K562 (cell line): ENCODE measurements around the gene DCP2. TPM values are rescaled to one million over a fixed set of nuclear protein-coding genes. Genes with fewer than 3 reads are reported as not detected.

ENCODE experiments used
- DPF2 ChIP-seq: fragments of 450-650 bp; IDR thresholded peaks from 2 replicates; pipeline ENCODE4 v1.6.1; 2016
- HNRNPK ChIP-seq: fragments of 200-400 bp; formaldehyde crosslinking; IDR thresholded peaks from one replicate; pipeline ENCODE4 v1.6.1; 2018; ENCODE audit warnings: mild to moderate bottlenecking, low read depth, low read length; ENCODE audit not compliant: poor library complexity, severe bottlenecking
- MTA2 ChIP-seq: fragments of 450-650 bp; IDR thresholded peaks from 2 replicates; pipeline ENCODE4 v1.6.1; 2016; ENCODE audit warnings: low read depth
- MYC ChIP-seq, 2 experiments: fragments of 250-450 bp in 1 of 2; sonication (Bioruptor Pico) in 1 of 2; IDR thresholded peaks; 2 replicates each; pipeline versions ENCODE4 v1.5.1 to v1.6.1; 2012 to 2021; ENCODE audit warnings: low read depth in 2 of 2, borderline replicate concordance in 1 of 2, improper control_type of control experiment in 1 of 2, low read length in 1 of 2, mild to moderate bottlenecking in 1 of 2, moderate library complexity in 1 of 2
- PRPF4 ChIP-seq: fragments of 200-400 bp; formaldehyde crosslinking; IDR thresholded peaks from one replicate; pipeline ENCODE4 v1.6.1; 2017; ENCODE audit warnings: low read length, low read depth, mild to moderate bottlenecking; ENCODE audit not compliant: insufficient read depth, poor library complexity, severe bottlenecking
- ZNF551 ChIP-seq: fragments of 250-450 bp; sonication (Bioruptor Pico); IDR thresholded peaks from 2 replicates; pipeline ENCODE4 v1.5.0; 2021; ENCODE audit warnings: mild to moderate bottlenecking, moderate library complexity
- ZSCAN32 ChIP-seq: fragments of 450-650 bp; formaldehyde crosslinking; IDR thresholded peaks from 2 replicates; pipeline ENCODE4 v1.4.0; 2020; ENCODE audit warnings: mild to moderate bottlenecking, moderate library complexity
- polyA plus RNA-seq, 8 experiments: library from polyadenylated mRNA; depleted of rRNA in 4 of 8; stranded (reverse) in 5 of 8; unstranded in 3 of 8; fragments of >200 nt; fragmentation: Nextera tagmentation in 2 of 8; fragmentation: Illumina TruSeq in 1 of 8; extraction: Ambion mirVana in 2 of 8; extraction: Trizol in 1 of 8; gene quantifications; 2 replicates each; pipeline versions ENCODE4 v1.2.1 to v1.2.3, GENCODE V29; 2011 to 2014; ENCODE audit warnings: inconsistent platforms in 1 of 8, missing spikeins in 1 of 8
- total RNA-seq, 7 experiments: library from RNA; depleted of rRNA in 6 of 7; stranded (reverse); fragments of >200 nt in 6 of 7; fragmentation: Illumina TruSeq in 2 of 7; extraction: Trizol in 2 of 7; gene quantifications; 2 replicates each; pipeline versions ENCODE4 v1.2.1 to v1.2.3, GENCODE V29; 2011 to 2021; ENCODE audit warnings: low replicate concordance in 1 of 7
- TF ChIP-seq, protein P1 (sequence below): fragments of 450-650 bp; IDR thresholded peaks from 2 replicates; pipeline ENCODE4 v1.6.1; 2016; ENCODE audit warnings: low read depth
- TF ChIP-seq, protein P2 (sequence below), 2 experiments: fragments of 150-350 bp in 1 of 2; IDR thresholded peaks; 2 replicates each; pipeline ENCODE4 v1.6.1; 2012 to 2016; ENCODE audit warnings: low read depth in 2 of 2, low read length in 2 of 2, mild to moderate bottlenecking in 1 of 2, moderate library complexity in 1 of 2

Gene DCP2
- total and polyA plus RNA-seq, 9 of the 15 experiments (the other 6 are each of a cell fraction or from before 2014, with no cell fraction given), result 25.9 to 109 (median 46.7) TPM

DNA sequence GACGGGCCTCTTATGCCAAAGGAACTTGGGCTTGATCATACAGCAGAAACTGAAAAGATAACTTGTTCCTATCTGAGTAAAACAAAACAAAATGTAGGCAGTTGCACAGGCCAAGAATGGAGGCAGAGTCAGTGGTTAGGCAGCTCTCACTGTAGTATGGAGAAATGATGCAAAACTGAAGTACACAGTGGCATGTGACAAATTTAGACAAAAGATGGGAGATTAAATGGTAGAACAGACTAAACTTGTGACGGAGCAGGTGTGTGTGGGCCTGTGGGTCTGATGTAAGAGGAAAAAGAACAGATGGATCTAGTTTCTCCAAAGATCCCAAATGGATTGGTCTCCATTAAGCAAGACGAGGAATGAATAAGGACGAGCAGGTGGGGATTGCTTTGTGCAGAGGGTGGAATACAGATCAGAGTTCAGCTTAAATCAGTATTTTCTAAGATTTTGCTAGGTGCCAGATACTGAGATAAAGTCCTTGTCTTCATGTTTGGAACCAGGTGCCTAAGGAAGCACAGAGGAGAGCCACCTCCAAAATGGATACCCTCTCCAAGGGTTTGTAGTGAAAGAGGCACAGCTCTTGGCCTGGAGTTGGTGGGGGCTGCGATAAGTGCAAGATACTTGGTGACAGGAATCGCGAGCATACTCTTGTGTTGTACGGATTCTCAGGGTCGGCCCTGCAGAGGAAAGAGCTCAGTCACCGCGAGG lies 722 bp upstream of the DCP2 start (continued):
- TF ChIP-seq, protein P1, sequence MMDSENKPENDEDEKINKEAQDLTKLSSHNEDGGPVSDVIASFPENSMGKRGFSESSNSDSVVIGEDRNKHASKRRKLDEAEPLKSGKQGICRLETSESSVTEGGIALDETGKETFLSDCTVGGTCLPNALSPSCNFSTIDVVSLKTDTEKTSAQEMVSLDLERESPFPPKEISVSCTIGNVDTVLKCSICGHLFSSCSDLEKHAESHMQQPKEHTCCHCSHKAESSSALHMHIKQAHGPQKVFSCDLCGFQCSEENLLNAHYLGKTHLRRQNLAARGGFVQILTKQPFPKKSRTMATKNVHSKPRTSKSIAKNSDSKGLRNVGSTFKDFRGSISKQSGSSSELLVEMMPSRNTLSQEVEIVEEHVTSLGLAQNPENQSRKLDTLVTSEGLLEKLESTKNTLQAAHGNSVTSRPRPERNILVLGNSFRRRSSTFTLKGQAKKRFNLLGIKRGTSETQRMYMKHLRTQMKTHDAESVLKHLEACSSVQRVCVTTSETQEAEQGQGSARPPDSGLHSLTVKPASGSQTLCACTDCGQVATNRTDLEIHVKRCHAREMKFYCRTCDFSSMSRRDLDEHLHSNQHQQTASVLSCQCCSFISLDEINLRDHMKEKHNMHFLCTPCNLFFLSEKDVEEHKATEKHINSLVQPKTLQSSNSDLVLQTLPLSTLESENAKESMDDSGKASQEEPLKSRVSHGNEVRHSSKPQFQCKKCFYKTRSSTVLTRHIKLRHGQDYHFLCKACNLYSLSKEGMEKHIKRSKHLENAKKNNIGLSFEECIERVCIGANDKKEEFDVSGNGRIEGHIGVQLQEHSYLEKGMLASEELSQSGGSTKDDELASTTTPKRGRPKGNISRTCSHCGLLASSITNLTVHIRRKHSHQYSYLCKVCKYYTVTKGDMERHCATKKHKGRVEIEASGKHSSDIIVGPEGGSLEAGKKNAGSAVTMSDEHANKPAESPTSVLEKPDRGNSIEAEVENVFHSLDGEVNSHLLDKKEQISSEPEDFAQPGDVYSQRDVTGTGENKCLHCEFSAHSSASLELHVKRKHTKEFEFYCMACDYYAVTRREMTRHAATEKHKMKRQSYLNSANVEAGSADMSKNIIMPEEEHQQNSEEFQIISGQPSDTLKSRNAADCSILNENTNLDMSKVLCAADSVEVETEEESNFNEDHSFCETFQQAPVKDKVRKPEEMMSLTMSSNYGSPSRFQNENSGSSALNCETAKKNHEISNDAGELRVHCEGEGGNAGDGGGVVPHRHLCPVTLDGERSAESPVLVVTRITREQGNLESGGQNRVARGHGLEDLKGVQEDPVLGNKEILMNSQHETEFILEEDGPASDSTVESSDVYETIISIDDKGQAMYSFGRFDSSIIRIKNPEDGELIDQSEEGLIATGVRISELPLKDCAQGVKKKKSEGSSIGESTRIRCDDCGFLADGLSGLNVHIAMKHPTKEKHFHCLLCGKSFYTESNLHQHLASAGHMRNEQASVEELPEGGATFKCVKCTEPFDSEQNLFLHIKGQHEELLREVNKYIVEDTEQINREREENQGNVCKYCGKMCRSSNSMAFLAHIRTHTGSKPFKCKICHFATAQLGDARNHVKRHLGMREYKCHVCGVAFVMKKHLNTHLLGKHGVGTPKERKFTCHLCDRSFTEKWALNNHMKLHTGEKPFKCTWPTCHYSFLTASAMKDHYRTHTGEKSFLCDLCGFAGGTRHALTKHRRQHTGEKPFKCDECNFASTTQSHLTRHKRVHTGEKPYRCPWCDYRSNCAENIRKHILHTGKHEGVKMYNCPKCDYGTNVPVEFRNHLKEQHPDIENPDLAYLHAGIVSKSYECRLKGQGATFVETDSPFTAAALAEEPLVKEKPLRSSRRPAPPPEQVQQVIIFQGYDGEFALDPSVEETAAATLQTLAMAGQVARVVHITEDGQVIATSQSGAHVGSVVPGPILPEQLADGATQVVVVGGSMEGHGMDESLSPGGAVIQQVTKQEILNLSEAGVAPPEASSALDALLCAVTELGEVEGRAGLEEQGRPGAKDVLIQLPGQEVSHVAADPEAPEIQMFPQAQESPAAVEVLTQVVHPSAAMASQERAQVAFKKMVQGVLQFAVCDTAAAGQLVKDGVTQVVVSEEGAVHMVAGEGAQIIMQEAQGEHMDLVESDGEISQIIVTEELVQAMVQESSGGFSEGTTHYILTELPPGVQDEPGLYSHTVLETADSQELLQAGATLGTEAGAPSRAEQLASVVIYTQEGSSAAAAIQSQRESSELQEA, result no peak
- TF ChIP-seq, protein P2, sequence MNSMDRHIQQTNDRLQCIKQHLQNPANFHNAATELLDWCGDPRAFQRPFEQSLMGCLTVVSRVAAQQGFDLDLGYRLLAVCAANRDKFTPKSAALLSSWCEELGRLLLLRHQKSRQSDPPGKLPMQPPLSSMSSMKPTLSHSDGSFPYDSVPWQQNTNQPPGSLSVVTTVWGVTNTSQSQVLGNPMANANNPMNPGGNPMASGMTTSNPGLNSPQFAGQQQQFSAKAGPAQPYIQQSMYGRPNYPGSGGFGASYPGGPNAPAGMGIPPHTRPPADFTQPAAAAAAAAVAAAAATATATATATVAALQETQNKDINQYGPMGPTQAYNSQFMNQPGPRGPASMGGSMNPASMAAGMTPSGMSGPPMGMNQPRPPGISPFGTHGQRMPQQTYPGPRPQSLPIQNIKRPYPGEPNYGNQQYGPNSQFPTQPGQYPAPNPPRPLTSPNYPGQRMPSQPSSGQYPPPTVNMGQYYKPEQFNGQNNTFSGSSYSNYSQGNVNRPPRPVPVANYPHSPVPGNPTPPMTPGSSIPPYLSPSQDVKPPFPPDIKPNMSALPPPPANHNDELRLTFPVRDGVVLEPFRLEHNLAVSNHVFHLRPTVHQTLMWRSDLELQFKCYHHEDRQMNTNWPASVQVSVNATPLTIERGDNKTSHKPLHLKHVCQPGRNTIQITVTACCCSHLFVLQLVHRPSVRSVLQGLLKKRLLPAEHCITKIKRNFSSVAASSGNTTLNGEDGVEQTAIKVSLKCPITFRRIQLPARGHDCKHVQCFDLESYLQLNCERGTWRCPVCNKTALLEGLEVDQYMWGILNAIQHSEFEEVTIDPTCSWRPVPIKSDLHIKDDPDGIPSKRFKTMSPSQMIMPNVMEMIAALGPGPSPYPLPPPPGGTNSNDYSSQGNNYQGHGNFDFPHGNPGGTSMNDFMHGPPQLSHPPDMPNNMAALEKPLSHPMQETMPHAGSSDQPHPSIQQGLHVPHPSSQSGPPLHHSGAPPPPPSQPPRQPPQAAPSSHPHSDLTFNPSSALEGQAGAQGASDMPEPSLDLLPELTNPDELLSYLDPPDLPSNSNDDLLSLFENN (IDR thresholded peaks at IDR 0.05; ENCODE audit: low read depth in 2 of 2, low read length in 2 of 2), result no peak
- TF ChIP-seq PRPF4 (no peak), HNRNPK (no peak), DPF2 (0 out of 2 replicates have a peak, but pooled peaks have one; percentile 17), ZNF551 (CRISPR knock-in tag) (no peak), MTA2 (no peak), MYC (IDR thresholded peaks at IDR 0.05; ENCODE audit: low read depth, low read length) (no peak), MYC (CRISPR knock-in tag; IDR thresholded peaks at IDR 0.05; ENCODE audit: borderline replicate concordance, low read depth) (0 out of 2 replicates have a peak, but pooled peaks have one; percentile 42), ZSCAN32 (peak; percentile 42; the same call in 1 of the 2 replicates)
